ENCODE results near the gene ITGB1BP2.
"Not testable (repeated sequence)": the region's sequence is repeated elsewhere in the genome, so short reads cannot be mapped to it uniquely, and the experiment has no call there.

The ITGB1BP2 gene

DNA sequence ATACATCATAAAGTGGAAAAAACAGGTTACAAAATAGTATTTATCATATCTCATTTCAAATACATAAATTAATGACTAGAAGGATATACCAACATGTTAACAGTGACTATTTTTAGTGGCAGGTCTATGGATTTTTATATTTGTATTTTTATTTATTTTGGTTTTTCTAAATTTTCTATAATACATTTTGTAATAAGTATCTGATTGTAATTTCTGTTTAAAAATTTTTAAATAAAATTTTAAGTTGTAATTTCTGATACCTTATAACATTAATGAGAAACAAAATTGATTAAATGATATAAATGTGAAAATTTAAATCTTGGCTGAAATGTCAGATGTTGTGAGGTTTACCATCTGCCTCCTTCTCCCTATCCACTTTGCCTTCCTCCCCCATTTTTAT lies 15.6 kb upstream of the ITGB1BP2 start:
- TF ChIP-seq, protein P1, sequence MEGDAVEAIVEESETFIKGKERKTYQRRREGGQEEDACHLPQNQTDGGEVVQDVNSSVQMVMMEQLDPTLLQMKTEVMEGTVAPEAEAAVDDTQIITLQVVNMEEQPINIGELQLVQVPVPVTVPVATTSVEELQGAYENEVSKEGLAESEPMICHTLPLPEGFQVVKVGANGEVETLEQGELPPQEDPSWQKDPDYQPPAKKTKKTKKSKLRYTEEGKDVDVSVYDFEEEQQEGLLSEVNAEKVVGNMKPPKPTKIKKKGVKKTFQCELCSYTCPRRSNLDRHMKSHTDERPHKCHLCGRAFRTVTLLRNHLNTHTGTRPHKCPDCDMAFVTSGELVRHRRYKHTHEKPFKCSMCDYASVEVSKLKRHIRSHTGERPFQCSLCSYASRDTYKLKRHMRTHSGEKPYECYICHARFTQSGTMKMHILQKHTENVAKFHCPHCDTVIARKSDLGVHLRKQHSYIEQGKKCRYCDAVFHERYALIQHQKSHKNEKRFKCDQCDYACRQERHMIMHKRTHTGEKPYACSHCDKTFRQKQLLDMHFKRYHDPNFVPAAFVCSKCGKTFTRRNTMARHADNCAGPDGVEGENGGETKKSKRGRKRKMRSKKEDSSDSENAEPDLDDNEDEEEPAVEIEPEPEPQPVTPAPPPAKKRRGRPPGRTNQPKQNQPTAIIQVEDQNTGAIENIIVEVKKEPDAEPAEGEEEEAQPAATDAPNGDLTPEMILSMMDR (IDR thresholded peaks at IDR 0.05; ENCODE audit: low read depth, low read length) = no peak
- peaks cover 54% of the 10 kb centered on the region for H3K36me3 ChIP-seq
- no peak overlapping the region for H3K27ac ChIP-seq
- no peaks in the 10 kb centered on the region for H3K27me3 ChIP-seq (ENCODE audit: insufficient read depth, low read depth, severe bottlenecking)
- H3K9me3 ChIP-seq (ENCODE audit: severe bottlenecking) = peaks cover 2% of the 10 kb centered on the region
- peak overlapping the region; percentile 72 for H3K4me3 ChIP-seq (ENCODE audit: low read depth, low read length)
- DNase-seq = no peak

DNA sequence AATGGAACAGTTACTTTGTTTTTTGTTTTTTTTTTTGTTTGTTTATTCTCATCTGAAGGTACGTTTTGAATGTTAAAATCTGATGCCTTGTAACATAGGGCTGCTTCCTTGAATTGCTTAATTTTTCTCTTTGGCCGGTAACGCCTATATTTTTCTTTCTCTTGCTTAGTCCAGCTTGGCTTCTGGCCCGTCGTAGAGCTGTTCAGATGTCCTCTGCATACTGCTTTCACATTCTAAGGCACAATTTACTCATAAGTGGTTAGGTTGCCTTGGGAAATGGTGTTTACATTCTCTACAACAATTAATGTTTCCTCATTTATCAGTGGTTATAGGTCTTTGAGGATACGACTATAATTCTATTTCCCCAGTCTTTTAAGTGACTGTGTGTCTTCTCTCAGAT lies 10.2 kb upstream of the ITGB1BP2 start:
- Histone ChIP-seq H3K4me3 (ENCODE audit: low read depth, low read length) (no peak overlapping the region), H3K36me3 (peaks cover 89% of the 10 kb centered on the region), H3K27me3 (ENCODE audit: insufficient read depth, low read depth, severe bottlenecking) (peaks cover 15% of the 10 kb centered on the region), H3K9me3 (ENCODE audit: severe bottlenecking) (no peaks in the 10 kb centered on the region), H3K27ac (no peak overlapping the region)
- DNase-seq = no peak
- TF ChIP-seq, protein P1 (IDR thresholded peaks at IDR 0.05; ENCODE audit: low read depth, low read length) = no peak

DNA sequence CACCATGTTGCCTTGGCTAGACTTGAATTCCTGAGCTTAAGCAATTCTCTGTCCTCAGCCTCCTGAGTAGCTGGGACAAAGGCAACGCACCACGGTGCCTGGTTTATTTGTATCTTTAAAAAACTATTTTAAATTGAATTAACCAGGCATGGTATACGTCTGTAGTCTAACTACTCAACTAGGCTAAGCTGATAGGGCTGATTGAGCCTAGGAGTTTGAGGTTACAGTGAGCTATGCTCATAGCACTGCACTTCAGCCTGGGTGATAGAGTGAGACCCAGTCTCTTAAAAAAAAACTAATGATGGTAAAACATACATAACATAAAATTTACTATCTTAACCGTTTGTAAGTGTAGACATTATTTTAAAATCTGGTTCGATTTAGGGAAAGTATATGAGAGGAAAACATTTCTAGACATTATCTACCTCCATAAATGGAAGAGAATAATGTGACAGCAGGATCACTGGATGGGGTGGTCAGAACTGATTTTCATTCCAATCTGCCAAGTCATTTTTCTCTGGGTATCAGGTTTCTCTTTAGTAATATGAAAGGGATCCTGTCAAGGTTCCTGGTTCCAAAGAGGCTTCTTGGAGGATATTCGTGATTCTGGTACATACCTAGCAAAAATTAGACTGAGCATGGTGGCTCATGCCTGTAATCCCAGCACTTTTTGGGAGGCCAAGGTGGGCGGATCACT lies 8.7 kb upstream of the ITGB1BP2 start:
- no peak overlapping the region for H3K27ac ChIP-seq
- TF ChIP-seq, protein P1 (IDR thresholded peaks at IDR 0.05; ENCODE audit: low read depth, low read length) = no peak

DNA sequence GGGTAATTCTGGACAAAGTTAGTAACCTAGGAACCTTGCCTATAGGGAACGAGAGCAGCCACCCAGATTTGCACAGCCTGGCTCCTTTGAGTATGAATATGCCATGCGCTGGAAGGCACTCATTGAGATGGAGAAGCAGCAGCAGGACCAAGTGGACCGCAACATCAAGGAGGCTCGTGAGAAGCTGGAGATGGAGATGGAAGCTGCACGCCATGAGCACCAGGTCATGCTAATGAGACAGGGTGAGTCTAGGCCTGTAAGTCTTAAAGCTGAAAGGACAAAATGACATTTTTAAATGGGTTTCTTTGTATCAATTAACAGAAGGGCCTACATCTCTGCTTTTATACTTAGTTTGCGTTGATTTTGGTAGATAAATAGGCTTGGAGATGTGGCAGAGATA lies 4.7 kb upstream of the ITGB1BP2 start:
- TF ChIP-seq, protein P1 (IDR thresholded peaks at IDR 0.05; ENCODE audit: low read depth, low read length) = no peak
- no peaks in the 10 kb centered on the region for H3K9me3 ChIP-seq (ENCODE audit: severe bottlenecking)
- H3K36me3 ChIP-seq = peaks cover 79% of the 10 kb centered on the region
- H3K4me3 ChIP-seq (ENCODE audit: low read depth, low read length) = no peak overlapping the region
- peaks cover 19% of the 10 kb centered on the region for H3K27me3 ChIP-seq (ENCODE audit: insufficient read depth, low read depth, severe bottlenecking)
- H3K27ac ChIP-seq = no peak overlapping the region
- no peak for DNase-seq

More for the DNA sequence above, 8.7 kb upstream of the ITGB1BP2 start:
- Histone ChIP-seq H3K9me3 (ENCODE audit: severe bottlenecking) (no peaks in the 10 kb centered on the region), H3K4me3 (ENCODE audit: low read depth, low read length) (no peak overlapping the region), H3K27me3 (ENCODE audit: insufficient read depth, low read depth, severe bottlenecking) (peaks cover 21% of the 10 kb centered on the region), H3K36me3 (peaks cover 94% of the 10 kb centered on the region)
- no peak for DNase-seq

DNA sequence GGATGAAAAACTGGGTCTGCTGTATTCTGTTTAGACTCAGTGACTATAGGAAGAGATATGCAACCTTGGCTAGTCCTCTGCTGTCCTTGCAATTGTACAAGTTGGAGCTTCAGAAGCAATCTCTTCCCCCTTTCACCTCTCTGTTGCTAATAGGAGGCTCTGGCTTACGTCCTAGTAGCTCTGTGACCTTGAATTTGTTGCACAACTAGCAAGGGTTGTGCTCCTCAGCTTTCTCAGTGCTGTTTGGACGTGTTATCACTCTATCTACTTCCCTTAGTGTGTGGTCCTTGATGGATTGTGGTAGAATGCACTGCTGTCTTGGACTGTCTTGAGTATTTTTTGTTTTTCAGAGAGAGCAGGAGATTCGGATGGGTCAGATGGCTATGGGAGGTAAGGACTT lies 3.4 kb upstream of the ITGB1BP2 start:
- H3K27me3 ChIP-seq (ENCODE audit: insufficient read depth, low read depth, severe bottlenecking) = peaks cover 19% of the 10 kb centered on the region
- no peak overlapping the region for H3K27ac ChIP-seq
- no peaks in the 10 kb centered on the region for H3K9me3 ChIP-seq (ENCODE audit: severe bottlenecking)
- TF ChIP-seq, protein P1 (IDR thresholded peaks at IDR 0.05; ENCODE audit: low read depth, low read length) = no peak
- DNase-seq = no peak
- H3K36me3 ChIP-seq = peaks cover 68% of the 10 kb centered on the region
- no peak overlapping the region for H3K4me3 ChIP-seq (ENCODE audit: low read depth, low read length)

DNA sequence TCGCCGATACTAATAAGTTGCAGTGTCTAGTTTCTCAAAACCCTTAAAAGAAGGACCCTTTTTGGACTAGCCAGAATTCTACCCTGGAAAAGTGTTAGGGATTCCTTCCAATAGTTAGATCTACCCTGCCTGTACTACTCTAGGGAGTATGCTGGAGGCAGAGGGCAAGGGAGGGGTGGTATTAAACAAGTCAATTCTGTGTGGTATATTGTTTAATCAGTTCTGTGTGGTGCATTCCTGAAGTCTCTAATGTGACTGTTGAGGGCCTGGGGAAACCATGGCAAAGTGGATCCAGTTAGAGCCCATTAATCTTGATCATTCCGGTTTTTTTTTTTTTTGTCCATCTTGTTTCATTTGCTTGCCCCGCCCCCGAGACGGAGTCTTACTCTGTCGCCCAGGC lies 1.5 kb upstream of the ITGB1BP2 start:
- H3K36me3 ChIP-seq = peaks cover 49% of the 10 kb centered on the region
- peaks cover 14% of the 10 kb centered on the region for H3K27me3 ChIP-seq (ENCODE audit: insufficient read depth, low read depth, severe bottlenecking)
- DNase-seq = peak; percentile 14
- not testable (repeated sequence) for H3K27ac ChIP-seq; H3K9me3 ChIP-seq (ENCODE audit: severe bottlenecking); H3K4me3 ChIP-seq (ENCODE audit: low read depth, low read length)

DNA sequence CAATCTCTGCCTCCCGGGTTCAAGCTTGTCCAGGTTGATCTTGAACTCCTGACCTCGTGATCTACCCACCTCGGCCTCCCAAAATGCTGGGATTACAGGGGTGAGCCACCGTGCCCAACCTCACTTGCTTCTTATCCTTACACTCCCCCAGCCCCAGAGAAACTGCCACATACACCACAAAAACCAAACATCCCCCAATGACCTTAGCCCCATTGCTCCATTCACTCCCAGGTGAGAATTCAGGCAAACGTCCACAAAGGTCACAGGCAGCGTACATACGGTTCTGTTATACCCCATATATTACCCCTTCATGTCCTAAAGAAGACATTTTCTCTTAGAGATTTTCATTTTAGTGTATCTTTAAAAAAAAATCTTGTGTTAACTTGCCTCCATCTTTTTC lies 1.1 kb upstream of the ITGB1BP2 start:
- H3K36me3 ChIP-seq = peaks cover 44% of the 10 kb centered on the region
- not testable (repeated sequence) for H3K27ac ChIP-seq; H3K4me3 ChIP-seq (ENCODE audit: low read depth, low read length); DNase-seq; H3K9me3 ChIP-seq (ENCODE audit: severe bottlenecking)
- H3K27me3 ChIP-seq (ENCODE audit: insufficient read depth, low read depth, severe bottlenecking) = peaks cover 14% of the 10 kb centered on the region

All from WERI-Rb-1 (cell line).